Endothelial cell of umbilical vein (primary cell): Measurements from ENCODE around the gene EIF3I. TPM values are rescaled to one million over a fixed set of nuclear protein-coding genes. Genes with fewer than 3 reads are reported as not detected.

Experiments
- BruUV-seq: library from RNA; stranded (reverse); fragments of 400-500 nt; replicated peaks from 2 replicates; lab custom pipeline; 2021; lab: Mats Ljungman, UMichigan
- CTCF ChIA-PET: fragments of 300-600, 350-600 bp; sonication (Branson Sonifier 250); formaldehyde crosslinking; loops from one replicate; lab custom pipeline; 2021; ENCODE audit warnings: antibody characterized with exemption, inconsistent platforms; lab: Charles Lee
- POLR2A ChIA-PET: fragments of 300-600, 350-600 bp; sonication (Branson Sonifier 250); formaldehyde crosslinking; loops from one replicate; lab custom pipeline; 2021; ENCODE audit warnings: antibody characterized with exemption, inconsistent platforms; lab: Charles Lee
- DNase-seq: peaks from one replicate; pipeline ENCODE4 v3.0.0-alpha.2; 2011; ENCODE audit warnings: low read depth, low spot score
- FAIRE-seq: peaks from 2 replicates; lab custom pipeline; 2011; peaks lifted over from hg19 to GRCh38; lab: Jason Lieb, UNC
- H2AFZ ChIP-seq: 2 replicates; pipeline ENCODE4 v1.6.0; 2012; ENCODE audit warnings: low read depth, low read length, control low read depth, inconsistent platforms
- H3K27ac ChIP-seq: 2 replicates; pipeline ENCODE4 v1.5.1; 2011; ENCODE audit warnings: low read depth, mild to moderate bottlenecking, control low read depth, low read length, moderate library complexity; ENCODE audit not compliant: insufficient read depth
- H3K27me3 ChIP-seq, 2 experiments: 2 replicates each; pipeline versions ENCODE4 v1.6.0 to v1.6.1; 2011; ENCODE audit warnings: low read length in 2 of 2, mixed read lengths in 1 of 2; ENCODE audit not compliant: control insufficient read depth in 2 of 2, insufficient read depth in 2 of 2
- H3K36me3 ChIP-seq, 2 experiments: 2 replicates in 1 of 2; 3 replicates in 1 of 2; pipeline ENCODE4 v1.5.1; 2011; ENCODE audit warnings: low read length in 2 of 2, mild to moderate bottlenecking in 1 of 2, moderate library complexity in 1 of 2; ENCODE audit not compliant: control insufficient read depth in 2 of 2, insufficient read depth in 2 of 2; ENCODE audit errors: extremely low read depth in 1 of 2
- H3K4me1 ChIP-seq: 3 replicates; pipeline ENCODE4 v1.5.1; 2011; ENCODE audit warnings: mild to moderate bottlenecking, low read length; ENCODE audit not compliant: control insufficient read depth, insufficient read depth; ENCODE audit errors: extremely low read depth
- H3K4me2 ChIP-seq: 2 replicates; pipeline ENCODE4 v1.6.1; 2011; ENCODE audit warnings: low read length, control low read depth, mixed read lengths; ENCODE audit not compliant: insufficient read depth
- H3K4me3 ChIP-seq, 3 experiments: fragments of 200-600 bp in 1 of 3; sonication (generic), shearing (Covaris generic) in 1 of 3; replicated peaks in 1 of 3; 2 replicates each; pipeline ENCODE4 v1.5.1; 2011 to 2016; ENCODE audit warnings: control low read depth in 3 of 3, low read length in 3 of 3, mild to moderate bottlenecking in 2 of 3, inconsistent platforms in 1 of 3, low read depth in 1 of 3, moderate library complexity in 1 of 3; ENCODE audit not compliant: insufficient read depth in 1 of 3
- H3K79me2 ChIP-seq: 2 replicates; pipeline ENCODE4 v1.6.0; 2012; ENCODE audit warnings: low read length, inconsistent platforms; ENCODE audit not compliant: control insufficient read depth, insufficient read depth
- H3K9ac ChIP-seq: replicated peaks from 2 replicates; pipeline ENCODE3; 2011; ENCODE audit warnings: low read length, control low read depth; ENCODE audit not compliant: insufficient read depth; ENCODE audit errors: extremely low read depth
- H3K9me1 ChIP-seq: replicated peaks from 3 replicates; pipeline ENCODE4 v1.6.0; 2011; ENCODE audit warnings: mild to moderate bottlenecking, low read length; ENCODE audit not compliant: control insufficient read depth, insufficient read depth; ENCODE audit errors: extremely low read depth
- H3K9me3 ChIP-seq: replicated peaks from 2 replicates; pipeline ENCODE4 v1.5.1; 2012; ENCODE audit warnings: low read length, inconsistent platforms; ENCODE audit not compliant: control insufficient read depth, insufficient read depth
- H4K20me1 ChIP-seq: replicated peaks from 2 replicates; pipeline ENCODE3; 2011; ENCODE audit warnings: mild to moderate bottlenecking, low read length; ENCODE audit not compliant: control insufficient read depth, insufficient read depth; ENCODE audit errors: extremely low read depth
- CTCF ChIP-seq, 2 donors: IDR thresholded peaks; 1 replicate in 1 of 2; 2 replicates in 1 of 2; pipeline ENCODE4 v1.5.1; 2011; ENCODE audit warnings: low read length in 2 of 2, mild to moderate bottlenecking in 2 of 2, moderate library complexity in 2 of 2, control low read depth in 1 of 2, inconsistent platforms in 1 of 2, low read depth in 1 of 2; ENCODE audit not compliant: insufficient read depth in 1 of 2; ENCODE audit errors: extremely low read depth in 1 of 2
- EZH2 ChIP-seq: IDR thresholded peaks from 2 replicates; pipeline ENCODE4 v1.6.1; 2012; ENCODE audit warnings: borderline replicate concordance, low read depth, mild to moderate bottlenecking, moderate library complexity, low read length, inconsistent platforms; ENCODE audit not compliant: severe bottlenecking
- FOS ChIP-seq: IDR thresholded peaks from 2 replicates; pipeline ENCODE4 v1.6.1; 2011; ENCODE audit warnings: mild to moderate bottlenecking, low read length, moderate library complexity, borderline replicate concordance; ENCODE audit not compliant: insufficient read depth
- GATA2 ChIP-seq: IDR thresholded peaks from 2 replicates; pipeline ENCODE4 v1.7.0; 2011; ENCODE audit warnings: low read depth, mild to moderate bottlenecking, moderate library complexity, mixed read lengths, low read length; ENCODE audit not compliant: insufficient read length, insufficient read depth
- JUN ChIP-seq: IDR thresholded peaks from 2 replicates; pipeline ENCODE4 v1.6.1; 2011; ENCODE audit warnings: borderline replicate concordance, low read depth; ENCODE audit not compliant: insufficient read length, insufficient read depth
- MAX ChIP-seq: IDR thresholded peaks from 2 replicates; pipeline ENCODE4 v1.6.1; 2011; ENCODE audit not compliant: insufficient read depth, insufficient read length
- MYC ChIP-seq: IDR thresholded peaks from one replicate; pipeline ENCODE4 v1.6.1; 2011; ENCODE audit warnings: mild to moderate bottlenecking, low read depth, low read length
- POLR2A ChIP-seq: IDR thresholded peaks from 2 replicates; pipeline ENCODE4 v1.6.1; 2012; ENCODE audit warnings: low read depth, mild to moderate bottlenecking, control low read depth, low read length
- POLR2AphosphoS5 ChIP-seq: IDR thresholded peaks from 2 replicates; pipeline ENCODE4 v1.6.1; 2012; ENCODE audit warnings: low read depth, mild to moderate bottlenecking, control low read depth, low read length, moderate library complexity; ENCODE audit not compliant: insufficient read depth
- dilution Hi-C: fragments of 300-500 bp; cut with MboI; formaldehyde crosslinking; loops from one replicate; pipeline ENCODE4 v1.15.0; 2019; ENCODE audit warnings: low sequenced_read_pairs; ENCODE audit not compliant: extremely low pct_ligation_motif_present
- intact Hi-C: fragments of 100-400 bp; cut with micrococcal nuclease; formaldehyde crosslinking; loops from one replicate; pipeline ENCODE4 v1.10.0; 2022
- polyA plus RNA-seq, 4 experiments: library from polyadenylated mRNA; depleted of rRNA in 3 of 4; stranded (reverse) in 3 of 4; unstranded in 1 of 4; fragments of >200 nt; gene quantifications; 2 replicates each; pipeline versions ENCODE4 v1.2.1 to v1.2.3, GENCODE V29; 2011 to 2012; ENCODE audit warnings: missing spikeins in 1 of 4
- total RNA-seq: library from RNA; stranded (reverse); gene quantifications from 2 replicates; pipeline ENCODE4 v1.2.3, GENCODE V29; 2021

The EIF3I gene
- total and polyA plus RNA-seq, 2 donors (not counting 3 experiments of a cell fraction or from before 2014, with no cell fraction given): 186 to 331 TPM

- intact Hi-C loops: no loop called here
- Histone ChIP-seq H3K4me1 (peaks cover 8% of the 10 kb centered on the region), H4K20me1 (no peaks in the 10 kb centered on the region), H3K4me2 (no peak overlapping the region), H3K27me3 (no peaks in the 10 kb centered on the region), H3K4me3 (no peak overlapping the region), H3K27ac (no peak overlapping the region), H3K36me3 (peaks cover 25 to 45% of the 10 kb centered on the region in 2 experiments), H3K79me2 (no peaks in the 10 kb centered on the region), H3K9me3 (no peaks in the 10 kb centered on the region), H3K9ac (no peak overlapping the region), H2AFZ (no peak overlapping the region), H3K9me1 (no peaks in the 10 kb centered on the region)
- ChIA-PET CTCF (interaction anchor here (0.8 to 1.0 kb wide), 2 partner anchors 19 to 204 kb away, joined by 3 to 4 read pairs; no protein-coding TSS in a partner anchor), POLR2A (interaction anchor here (0.7 to 1.1 kb wide), 2 partner anchors 19 to 36 kb away, joined by 3 to 4 read pairs; no protein-coding TSS in a partner anchor)
- FAIRE-seq: no peak
- no TSS peak for BruUV-seq
- dilution Hi-C loops: no loop called here
- DNase-seq: no peak
- no peak for TF ChIP-seq MAX
- no peak for TF ChIP-seq MYC
- TF ChIP-seq CTCF (IDR thresholded peaks at IDR 0.05; ENCODE audit: extremely low read depth in 1 of 2, insufficient read depth in 1 of 2, low read depth in 1 of 2, low read length in 2 of 2): no peak
- no peak for TF ChIP-seq GATA2
- no peak for TF ChIP-seq POLR2AphosphoS5
- TF ChIP-seq EZH2: no peak
- TF ChIP-seq FOS: no peak
- no peak for TF ChIP-seq POLR2A
- no peak for TF ChIP-seq JUN
Observed at GRCh38 chr1:32197074-32197473, 25.1 kb upstream of the EIF3I start.
